IMR-90 (cell line): Measurements from ENCODE around the gene PRKAB1. TPM values are rescaled to one million over a fixed set of nuclear protein-coding genes. Genes with fewer than 3 reads are reported as not detected.
A peak's percentile ranks its signal among the peaks of the same experiment; 100 is the strongest.

Source experiments
- ATAC-seq: fragments of 200-7000 bp; cut with Tn5 transposase; 2 replicates; pipeline ENCODE4 v1.9.1; 2020; ENCODE audit warnings: low read depth, mild to moderate bottlenecking, moderate library complexity
- BruUV-seq: library from RNA; stranded (reverse); fragments of 400-500 nt; replicated peaks from 2 replicates; lab custom pipeline; 2021; lab: Mats Ljungman, UMichigan
- CTCF ChIA-PET: fragments of 300-600 bp; formaldehyde crosslinking; extraction: SDS; loops from one replicate; lab custom pipeline; 2021; ENCODE audit warnings: antibody characterized with exemption; lab: Yijun Ruan, JAX
- POLR2A ChIA-PET: fragments of 300-600 bp; sonication (Branson Sonifier 250); formaldehyde crosslinking; loops from one replicate; lab custom pipeline; 2022; ENCODE audit warnings: antibody characterized with exemption; ENCODE audit not compliant: unreplicated experiment; lab: Charles Lee
- DNase-seq: peaks from one replicate; pipeline ENCODE4 v3.0.0; 2013
- H2AFZ ChIP-seq: replicated peaks from 2 replicates; pipeline ENCODE3; 2013; ENCODE audit warnings: low read length, mild to moderate bottlenecking; ENCODE audit not compliant: poor library complexity
- H2AK5ac ChIP-seq: 2 replicates; pipeline ENCODE4 v1.6.1; 2013; ENCODE audit warnings: low read depth, low read length, inconsistent platforms
- H2AK9ac ChIP-seq: replicated peaks from 2 replicates; pipeline ENCODE3; 2013; ENCODE audit warnings: mild to moderate bottlenecking, low read depth, low read length, moderate library complexity; ENCODE audit not compliant: poor library complexity
- H2BK120ac ChIP-seq: 2 replicates; pipeline ENCODE4 v1.6.1; 2013; ENCODE audit warnings: low read depth, low read length, inconsistent platforms
- H2BK15ac ChIP-seq: 3 replicates; pipeline ENCODE4 v1.6.1; 2013; ENCODE audit warnings: low read depth, low read length, inconsistent platforms
- H2BK20ac ChIP-seq: 2 replicates; pipeline ENCODE4 v1.6.1; 2013; ENCODE audit warnings: low read depth, mild to moderate bottlenecking, inconsistent platforms, low read length, moderate library complexity
- H2BK5ac ChIP-seq: 2 replicates; pipeline ENCODE4 v1.6.1; 2013; ENCODE audit warnings: mild to moderate bottlenecking, low read depth, low read length, inconsistent platforms; ENCODE audit not compliant: poor library complexity, severe bottlenecking
- H3K14ac ChIP-seq: replicated peaks from 2 replicates; pipeline ENCODE4 v1.6.1; 2013; ENCODE audit warnings: low read depth, low read length, inconsistent platforms
- H3K18ac ChIP-seq: 2 replicates; pipeline ENCODE4 v1.6.1; 2013; ENCODE audit warnings: low read depth, low read length, control low read depth
- H3K23ac ChIP-seq: 2 replicates; pipeline ENCODE4 v1.6.1; 2013; ENCODE audit warnings: low read depth, low read length, inconsistent platforms
- H3K27ac ChIP-seq: 2 replicates; pipeline ENCODE4 v1.5.1; 2013; ENCODE audit warnings: mild to moderate bottlenecking, control low read depth, low read length; ENCODE audit not compliant: insufficient read depth
- H3K27me3 ChIP-seq: 2 replicates; pipeline ENCODE4 v1.6.1; 2013; ENCODE audit warnings: low read length; ENCODE audit not compliant: control insufficient read depth, insufficient read depth
- H3K36me3 ChIP-seq: 2 replicates; pipeline ENCODE4 v1.6.1; 2013; ENCODE audit warnings: low read length, mixed read lengths; ENCODE audit not compliant: control insufficient read depth, insufficient read depth
- H3K4ac ChIP-seq: 2 replicates; pipeline ENCODE4 v1.6.1; 2013; ENCODE audit warnings: low read depth, low read length, inconsistent platforms
- H3K4me1 ChIP-seq: 2 replicates; pipeline ENCODE4 v1.6.1; 2013; ENCODE audit warnings: low read length, mixed read lengths; ENCODE audit not compliant: control insufficient read depth, insufficient read depth
- H3K4me2 ChIP-seq: 2 replicates; pipeline ENCODE4 v1.6.1; 2013; ENCODE audit warnings: low read depth, mild to moderate bottlenecking, control low read depth, low read length, moderate library complexity
- H3K4me3 ChIP-seq: 2 replicates; pipeline ENCODE4 v1.5.1; 2013; ENCODE audit warnings: low read depth, mild to moderate bottlenecking, control low read depth, low read length, moderate library complexity; ENCODE audit not compliant: insufficient read depth
- H3K56ac ChIP-seq: 2 replicates; pipeline ENCODE4 v1.6.1; 2013; ENCODE audit warnings: low read length, inconsistent platforms; ENCODE audit not compliant: insufficient read depth; ENCODE audit errors: extremely low read depth
- H3K79me1 ChIP-seq, 2 experiments: 2 replicates each; pipeline ENCODE4 v1.6.1; 2013; ENCODE audit warnings: low read length in 2 of 2, inconsistent platforms in 1 of 2, low read depth in 1 of 2
- H3K9ac ChIP-seq: 2 replicates; pipeline ENCODE4 v1.6.1; 2013; ENCODE audit warnings: low read depth, low read length, control low read depth
- H3K9me1 ChIP-seq: 2 replicates; pipeline ENCODE4 v1.6.1; 2013; ENCODE audit warnings: low read length, inconsistent platforms; ENCODE audit not compliant: insufficient read depth
- H3K9me3 ChIP-seq: 2 replicates; pipeline ENCODE4 v1.6.1; 2013; ENCODE audit warnings: low read length; ENCODE audit not compliant: control insufficient read depth, insufficient read depth
- H4K20me1 ChIP-seq: 2 replicates; pipeline ENCODE4 v1.6.1; 2013; ENCODE audit warnings: low read length, inconsistent platforms; ENCODE audit not compliant: insufficient read depth
- H4K5ac ChIP-seq: 2 replicates; pipeline ENCODE4 v1.6.1; 2013; ENCODE audit warnings: mild to moderate bottlenecking, low read depth, low read length, control low read depth
- H4K8ac ChIP-seq, 2 experiments: 2 replicates each; pipeline ENCODE4 v1.6.1; 2013; ENCODE audit warnings: low read depth in 2 of 2, low read length in 2 of 2, control low read depth in 1 of 2, inconsistent platforms in 1 of 2
- H4K91ac ChIP-seq: 2 replicates; pipeline ENCODE4 v1.6.1; 2013; ENCODE audit warnings: low read depth, low read length, inconsistent platforms; ENCODE audit not compliant: insufficient read depth
- CHD1 ChIP-seq: IDR thresholded peaks from 2 replicates; pipeline ENCODE4 v1.6.1; 2012; ENCODE audit warnings: low read depth, low read length, improper control_type of control experiment
- RFX5 ChIP-seq: IDR thresholded peaks from 2 replicates; pipeline ENCODE4 v1.8.0; 2012; ENCODE audit warnings: low read depth, mild to moderate bottlenecking, low read length, moderate library complexity
- USF2 ChIP-seq: fragments of 150-350 bp; IDR thresholded peaks from 2 replicates; pipeline ENCODE4 v1.6.1; 2017; ENCODE audit warnings: mild to moderate bottlenecking, antibody characterized with exemption, low read length, low read depth
- WGBS, 2 experiments: methylation state at CpG; one replicate each; pipeline versions ENCODE4 v1.1.5 to v1.1.7; 2013; ENCODE audit warnings: missing lambda C conversion rate in 2 of 2; ENCODE audit not compliant: insufficient read length in 1 of 2; ENCODE audit errors: extremely low coverage in 2 of 2; 5-methylcytosine and 5-hydroxymethylcytosine counted together
- dilution Hi-C: fragments of 300-500 bp; cut with HindIII; formaldehyde crosslinking; loops from one replicate; pipeline ENCODE4 v1.14.3; 2018; ENCODE audit warnings: low sequenced_read_pairs; ENCODE audit not compliant: unreplicated experiment
- in situ Hi-C: fragments of 300-500 bp; cut with MboI; formaldehyde crosslinking; loops from 3 replicates; pipeline ENCODE4 v1.14.3; 2019; ENCODE audit warnings: low sequenced_read_pairs, inconsistent platforms, mixed read lengths
- intact Hi-C: fragments of 100-400 bp; cut with micrococcal nuclease; formaldehyde crosslinking; loops from 2 replicates; pipeline ENCODE4 v1.10.0; 2022
- polyA plus RNA-seq, 3 experiments: library from polyadenylated mRNA; depleted of rRNA; stranded (reverse); fragments of >200 nt; gene quantifications; 2 replicates each; pipeline ENCODE4 v1.2.3, GENCODE V29; 2012; ENCODE audit warnings: low replicate concordance in 1 of 3
- total RNA-seq: library from RNA; depleted of rRNA; stranded (reverse); fragments of >200 nt; gene quantifications from 2 replicates; pipeline ENCODE4 v1.2.3, GENCODE V29; 2012

PRKAB1 gene
- total and polyA plus RNA-seq, 2 of the 4 experiments (the other 2 are of a cell fraction): 9.7 to 19.3 TPM

- Histone ChIP-seq H3K18ac (no peak overlapping the region; the same call in 1 of the 2 replicates), H2AK5ac (no peak overlapping the region; the same call in 1 of the 2 replicates), H3K23ac (no peak overlapping the region), H3K9me3 (no peaks in the 10 kb centered on the region), H2BK5ac (no peak overlapping the region), H2AK9ac (no peak overlapping the region), H4K91ac (no peak overlapping the region), H3K4me1 (peaks cover 10% of the 10 kb centered on the region), H2BK15ac (no peak overlapping the region), H2AFZ (peak overlapping the region; percentile 17), H3K4me2 (no peak overlapping the region), H4K20me1 (no peaks in the 10 kb centered on the region), H3K79me1 (peaks cover 0 to 13% of the 10 kb centered on the region in 2 experiments; a peak in 1 of 4 replicates), H3K9ac (no peak overlapping the region), H3K4ac (no peak overlapping the region), H3K14ac (0 out of 2 replicates have a peak overlapping the region, but pooled peaks have one; percentile 37), H2BK120ac (no peak overlapping the region), H3K4me3 (no peak overlapping the region), H3K56ac (no peak overlapping the region), H4K8ac (no peak overlapping the region), H3K27ac (peak overlapping the region; percentile 50; the same call in 1 of the 2 replicates), H2BK20ac (no peak overlapping the region), H3K36me3 (peaks cover under 1% of the 10 kb centered on the region; the same call in 1 of the 2 replicates), H4K5ac (no peak overlapping the region), H3K9me1 (peaks cover 9% of the 10 kb centered on the region; the same call in 1 of the 2 replicates), H3K27me3 (no peaks in the 10 kb centered on the region)
- WGBS, 2 experiments: no CpG with 5 or more reads among the region's 1 CpG
- ATAC-seq (no peak), DNase-seq (no peak)
- POLR2A ChIA-PET: no interaction called here
- intact Hi-C loops (loop anchor here (2.0 kb wide), 2 partner anchors 87 to 209 kb away; no protein-coding TSS in a partner anchor), in situ Hi-C loops (no loop called here), dilution Hi-C loops (no loop called here)
- no TSS peak for BruUV-seq
- TF ChIP-seq USF2 (no peak), CHD1 (no peak), RFX5 (no peak)
- CTCF ChIA-PET: no interaction called here
Measured at GRCh38 chr12:119693511-119693910, 25.6 kb downstream of the PRKAB1 start.
